HCT116 (cell line): ENCODE data around the gene ADM5. TPM values are rescaled to one million over a fixed set of nuclear protein-coding genes. Genes with fewer than 3 reads are reported as not detected.

Experiments
- ATAC-seq: fragments of 200-7000 bp; cut with Tn5 transposase; 2 replicates; pipeline ENCODE4 v1.9.1; 2020; ENCODE audit warnings: mild to moderate bottlenecking, moderate library complexity
- BruUV-seq: library from RNA; stranded (reverse); fragments of 400-500 nt; replicated peaks from 2 replicates; lab custom pipeline; 2021; lab: Mats Ljungman, UMichigan
- CTCF ChIA-PET: fragments of 300-600 bp; sonication (Branson Sonifier 250); formaldehyde crosslinking; loops from one replicate; lab custom pipeline; 2021; ENCODE audit warnings: antibody characterized with exemption; lab: Charles Lee
- POLR2A ChIA-PET: fragments of 300-600, 350-600 bp; sonication (Branson Sonifier 250); formaldehyde crosslinking; loops from one replicate; lab custom pipeline; 2021; ENCODE audit warnings: antibody characterized with exemption; lab: Charles Lee
- RAD21 ChIA-PET, 2 experiments: fragments of 300-600 bp; sonication (Branson Sonifier 250); formaldehyde crosslinking; loops; one replicate each; lab custom pipeline; 2023; ENCODE audit warnings: low total read pairs in 2 of 2; ENCODE audit not compliant: uncharacterized antibody in 2 of 2, unreplicated experiment in 2 of 2, low non-redundant PET in 1 of 2; lab: Charles Lee
- DNase-seq: peaks from one replicate; pipeline ENCODE4 v3.0.0-alpha.2; 2010; ENCODE audit warnings: low read depth, low spot score
- H2AFZ ChIP-seq: fragments of 200-600 bp; shearing (Covaris generic), sonication (generic); 2 replicates; pipeline ENCODE4 v1.6.1; 2017; ENCODE audit warnings: low read depth, mixed run types, mixed read lengths, antibody characterized with exemption, low read length; ENCODE audit not compliant: poor library complexity, severe bottlenecking
- H3K27ac ChIP-seq: 2 replicates; pipeline ENCODE4 v1.5.1; 2012; ENCODE audit warnings: low read depth, low read length
- H3K27me3 ChIP-seq: fragments of 200-600 bp; sonication (generic); 2 replicates; pipeline ENCODE4 v1.6.1; 2016; ENCODE audit warnings: mixed run types, low read length, mixed read lengths; ENCODE audit not compliant: insufficient read depth
- H3K36me3 ChIP-seq, 2 experiments: fragments of 200-500 bp in 1 of 2; fragments of 200-600 bp in 1 of 2; sonication (Bioruptor generic) in 1 of 2; sonication (generic) in 1 of 2; 2 replicates each; pipeline versions ENCODE4 v1.5.1 to v1.6.1; 2014 to 2016; ENCODE audit warnings: low read length in 2 of 2, inconsistent platforms in 1 of 2, mixed read lengths in 1 of 2, mixed run types in 1 of 2; ENCODE audit not compliant: insufficient read depth in 2 of 2, control insufficient read depth in 1 of 2
- H3K4me1 ChIP-seq, 2 experiments: fragments of 200-600 bp in 1 of 2; sonication (generic) in 1 of 2; 2 replicates each; pipeline versions ENCODE4 v1.5.1 to v1.6.1; 2012 to 2017; ENCODE audit warnings: low read length in 2 of 2, inconsistent platforms in 1 of 2, mild to moderate bottlenecking in 1 of 2, mixed read lengths in 1 of 2, mixed run types in 1 of 2, moderate library complexity in 1 of 2; ENCODE audit not compliant: insufficient read depth in 2 of 2, control insufficient read depth in 1 of 2
- H3K4me2 ChIP-seq: fragments of 200-600 bp; sonication (generic); 2 replicates; pipeline ENCODE4 v1.6.1; 2017; ENCODE audit warnings: mixed run types, low read length, mixed read lengths
- H3K4me3 ChIP-seq, 2 experiments: fragments of 200-600 bp in 1 of 2; sonication (generic) in 1 of 2; replicated peaks in 1 of 2; 2 replicates each; pipeline ENCODE4 v1.5.1; 2011 to 2016; ENCODE audit warnings: low read length in 2 of 2, control low read depth in 1 of 2, low read depth in 1 of 2, mild to moderate bottlenecking in 1 of 2, mixed read lengths in 1 of 2, mixed run types in 1 of 2
- H3K79me2 ChIP-seq: fragments of 200-600 bp; sonication (generic); 2 replicates; pipeline ENCODE4 v1.6.1; 2017; ENCODE audit warnings: mild to moderate bottlenecking, mixed run types, low read length, moderate library complexity, mixed read lengths; ENCODE audit not compliant: insufficient read depth
- H3K9ac ChIP-seq: fragments of 200-600 bp; sonication (generic); 2 replicates; pipeline ENCODE4 v1.6.1; 2016; ENCODE audit warnings: low read length, mixed read lengths
- H3K9me2 ChIP-seq: fragments of 200-600 bp; sonication (generic), shearing (Covaris generic); 2 replicates; pipeline ENCODE4 v1.6.1; 2017; ENCODE audit warnings: mixed run types, mild to moderate bottlenecking, moderate library complexity; ENCODE audit not compliant: insufficient read depth
- H3K9me3 ChIP-seq, 2 experiments: fragments of 200-500 bp in 1 of 2; fragments of 200-600 bp in 1 of 2; sonication (Bioruptor generic) in 1 of 2; sonication (generic) in 1 of 2; 2 replicates each; pipeline ENCODE4 v1.6.1; 2014 to 2017; ENCODE audit warnings: low read length in 2 of 2, mixed read lengths in 2 of 2, inconsistent platforms in 1 of 2, low read depth in 1 of 2, mild to moderate bottlenecking in 1 of 2, mixed run types in 1 of 2, moderate library complexity in 1 of 2; ENCODE audit not compliant: control insufficient read depth in 1 of 2, insufficient read depth in 1 of 2
- H4K20me1 ChIP-seq: fragments of 200-600 bp; sonication (generic), shearing (Covaris generic); 2 replicates; pipeline ENCODE4 v1.6.1; 2017; ENCODE audit warnings: mixed run types, mild to moderate bottlenecking, moderate library complexity; ENCODE audit not compliant: insufficient read depth
- CBX3 ChIP-seq: IDR thresholded peaks from 2 replicates; pipeline ENCODE4 v1.6.1; 2012; ENCODE audit warnings: low read depth
- CEBPB ChIP-seq: IDR thresholded peaks from 2 replicates; pipeline ENCODE4 v1.6.1; 2012; ENCODE audit warnings: low read depth
- EGR1 ChIP-seq: IDR thresholded peaks from 2 replicates; pipeline ENCODE4 v1.6.1; 2012; ENCODE audit warnings: low read depth
- ELF1 ChIP-seq: IDR thresholded peaks from 2 replicates; pipeline ENCODE4 v1.6.1; 2012; ENCODE audit warnings: low read depth, borderline replicate concordance
- MAX ChIP-seq: IDR thresholded peaks from 2 replicates; pipeline ENCODE4 v1.6.1; 2012
- POLR2A ChIP-seq: IDR thresholded peaks from 2 replicates; pipeline ENCODE4 v1.7.0; 2011; ENCODE audit warnings: borderline replicate concordance; ENCODE audit not compliant: insufficient read depth, insufficient read length; ENCODE audit errors: extremely low read depth
- POLR2AphosphoS5 ChIP-seq: IDR thresholded peaks from 2 replicates; pipeline ENCODE4 v1.6.1; 2011; ENCODE audit warnings: mild to moderate bottlenecking, low read depth, low read length, moderate library complexity
- RAD21 ChIP-seq: IDR thresholded peaks from 2 replicates; pipeline ENCODE4 v1.6.1; 2012; ENCODE audit warnings: low read depth, mild to moderate bottlenecking
- SIN3A ChIP-seq: IDR thresholded peaks from 2 replicates; pipeline ENCODE4 v1.6.1; 2012; ENCODE audit warnings: low read depth
- SP1 ChIP-seq: IDR thresholded peaks from 2 replicates; pipeline ENCODE4 v1.6.1; 2012; ENCODE audit warnings: low read depth
- SRF ChIP-seq: IDR thresholded peaks from 2 replicates; pipeline ENCODE4 v1.6.1; 2012; ENCODE audit warnings: low read depth
- TCF7L2 ChIP-seq: IDR thresholded peaks from 2 replicates; pipeline ENCODE4 v1.7.0; 2011; ENCODE audit warnings: borderline replicate concordance, inconsistent platforms; ENCODE audit not compliant: insufficient read depth, insufficient read length; ENCODE audit errors: extremely low read depth
- ZFX ChIP-seq: fragments of 450-650 bp; IDR thresholded peaks from 2 replicates; pipeline ENCODE4 v1.6.1; 2017
- ZNF274 ChIP-seq: fragments of 200-500 bp; sonication (Bioruptor generic); IDR thresholded peaks from 2 replicates; pipeline ENCODE4 v1.6.1; 2014; ENCODE audit warnings: mild to moderate bottlenecking, low read depth, low read length, inconsistent platforms
- intact Hi-C: fragments of 100-400 bp; cut with micrococcal nuclease; formaldehyde crosslinking; loops from 2 replicates; pipeline ENCODE4 v1.10.0; 2022
- total RNA-seq: library from RNA; stranded (reverse); gene quantifications from one replicate; pipeline ENCODE4 v1.2.1, GENCODE V29; 2021; ENCODE audit not compliant: unreplicated experiment
- TF ChIP-seq, protein P1 (sequence below): IDR thresholded peaks from 2 replicates; pipeline ENCODE4 v1.6.1; 2011; ENCODE audit warnings: mild to moderate bottlenecking, low read length, moderate library complexity; ENCODE audit not compliant: insufficient replicate concordance; ENCODE audit errors: extremely low read depth

The ADM5 gene
- total RNA-seq, 1 experiment from 2014 or later: 12.1 TPM

DNA sequence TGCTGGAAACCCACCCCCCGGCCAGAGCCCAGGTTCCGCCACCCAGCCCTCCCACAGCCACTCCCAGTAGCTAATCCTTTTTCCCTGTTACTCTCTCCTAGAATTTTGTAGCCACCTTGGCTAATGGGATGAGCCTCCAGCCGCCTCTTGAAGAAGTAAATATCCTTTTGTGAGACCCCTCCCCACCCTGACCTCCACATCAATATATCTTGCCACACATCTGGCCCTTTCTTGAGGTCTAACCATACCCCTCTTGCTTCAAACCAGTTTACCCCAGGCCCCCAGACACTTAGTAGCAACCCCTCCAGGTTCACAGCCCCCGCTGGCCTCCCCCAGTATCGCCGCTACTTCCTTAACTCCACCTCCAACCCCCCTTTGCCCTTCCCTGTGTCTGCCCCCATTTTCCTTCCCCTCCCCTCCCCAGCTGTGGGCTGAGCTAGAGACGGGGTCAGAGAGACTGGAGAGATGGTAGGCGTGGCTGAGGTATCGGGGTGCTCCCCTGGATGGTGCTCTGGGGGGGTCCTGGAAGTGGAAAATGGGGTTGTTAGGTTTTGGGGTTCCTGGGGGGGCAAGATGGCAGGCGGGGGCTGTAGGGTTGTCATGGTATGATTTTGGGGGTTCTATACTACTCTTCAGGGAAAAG, 9.5 kb upstream of the ADM5 start:
- TF ChIP-seq SP1 (no peak), SIN3A (no peak), ZFX (no peak), MAX (no peak), TCF7L2 (no peak), RAD21 (no peak), ZNF274 (no peak), EGR1 (no peak), POLR2A (no peak), ELF1 (no peak), CEBPB (no peak), CBX3 (no peak), SRF (no peak), POLR2AphosphoS5 (no peak)
- TF ChIP-seq, protein P1, sequence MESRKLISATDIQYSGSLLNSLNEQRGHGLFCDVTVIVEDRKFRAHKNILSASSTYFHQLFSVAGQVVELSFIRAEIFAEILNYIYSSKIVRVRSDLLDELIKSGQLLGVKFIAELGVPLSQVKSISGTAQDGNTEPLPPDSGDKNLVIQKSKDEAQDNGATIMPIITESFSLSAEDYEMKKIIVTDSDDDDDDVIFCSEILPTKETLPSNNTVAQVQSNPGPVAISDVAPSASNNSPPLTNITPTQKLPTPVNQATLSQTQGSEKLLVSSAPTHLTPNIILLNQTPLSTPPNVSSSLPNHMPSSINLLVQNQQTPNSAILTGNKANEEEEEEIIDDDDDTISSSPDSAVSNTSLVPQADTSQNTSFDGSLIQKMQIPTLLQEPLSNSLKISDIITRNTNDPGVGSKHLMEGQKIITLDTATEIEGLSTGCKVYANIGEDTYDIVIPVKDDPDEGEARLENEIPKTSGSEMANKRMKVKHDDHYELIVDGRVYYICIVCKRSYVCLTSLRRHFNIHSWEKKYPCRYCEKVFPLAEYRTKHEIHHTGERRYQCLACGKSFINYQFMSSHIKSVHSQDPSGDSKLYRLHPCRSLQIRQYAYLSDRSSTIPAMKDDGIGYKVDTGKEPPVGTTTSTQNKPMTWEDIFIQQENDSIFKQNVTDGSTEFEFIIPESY: no peak
- TF ChIP-seq, all 23 proteins: peak for 0
- ChIA-PET CTCF (no interaction called here), POLR2A (interaction anchor here (1.4 kb wide), 1 partner anchor 133 kb away, joined by 4 read pairs; no protein-coding TSS in a partner anchor), RAD21 (no interaction called here)
- no peak overlapping the region for H2AFZ ChIP-seq
- H3K9me3 ChIP-seq: no peaks in the 10 kb centered on the region
- no TSS peak for BruUV-seq
- peak overlapping the region; percentile 58 for H3K4me2 ChIP-seq
- H3K36me3 ChIP-seq: peaks cover 22 to 38% of the 10 kb centered on the region in 2 experiments; a peak in 3 of 4 replicates
- H3K4me1 ChIP-seq: peaks cover 25 to 38% of the 10 kb centered on the region in 2 experiments
- no peaks in the 10 kb centered on the region for H3K27me3 ChIP-seq
- peak overlapping the region; percentile 27; the same call in 1 of the 2 replicates for H3K9ac ChIP-seq
- intact Hi-C loops: loop anchor here (5.0 kb wide), 2 partner anchors 88 to 108 kb away; partner anchors contain the start of gene PRR12
- peaks cover 76% of the 10 kb centered on the region for H3K79me2 ChIP-seq
- no peak for DNase-seq
- peaks cover 35% of the 10 kb centered on the region; the same call in 1 of the 2 replicates for H4K20me1 ChIP-seq
- H3K27ac ChIP-seq: peak overlapping the region; percentile 34
- no peak for ATAC-seq
- H3K9me2 ChIP-seq: no peaks in the 10 kb centered on the region
- H3K4me3 ChIP-seq: no peak overlapping the region
